Measurements from ENCODE around the gene CAMK2G.

GRCh38 chr10:73862011-73862410 lies 12.3 kb downstream of the CAMK2G start:
- TF ChIP-seq, protein P1, sequence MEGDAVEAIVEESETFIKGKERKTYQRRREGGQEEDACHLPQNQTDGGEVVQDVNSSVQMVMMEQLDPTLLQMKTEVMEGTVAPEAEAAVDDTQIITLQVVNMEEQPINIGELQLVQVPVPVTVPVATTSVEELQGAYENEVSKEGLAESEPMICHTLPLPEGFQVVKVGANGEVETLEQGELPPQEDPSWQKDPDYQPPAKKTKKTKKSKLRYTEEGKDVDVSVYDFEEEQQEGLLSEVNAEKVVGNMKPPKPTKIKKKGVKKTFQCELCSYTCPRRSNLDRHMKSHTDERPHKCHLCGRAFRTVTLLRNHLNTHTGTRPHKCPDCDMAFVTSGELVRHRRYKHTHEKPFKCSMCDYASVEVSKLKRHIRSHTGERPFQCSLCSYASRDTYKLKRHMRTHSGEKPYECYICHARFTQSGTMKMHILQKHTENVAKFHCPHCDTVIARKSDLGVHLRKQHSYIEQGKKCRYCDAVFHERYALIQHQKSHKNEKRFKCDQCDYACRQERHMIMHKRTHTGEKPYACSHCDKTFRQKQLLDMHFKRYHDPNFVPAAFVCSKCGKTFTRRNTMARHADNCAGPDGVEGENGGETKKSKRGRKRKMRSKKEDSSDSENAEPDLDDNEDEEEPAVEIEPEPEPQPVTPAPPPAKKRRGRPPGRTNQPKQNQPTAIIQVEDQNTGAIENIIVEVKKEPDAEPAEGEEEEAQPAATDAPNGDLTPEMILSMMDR (IDR thresholded peaks at IDR 0.05), result no peak
- TF ChIP-seq EZH2 (IDR thresholded peaks at IDR 0.05), result no peak
- no peak for TF ChIP-seq EZH2phosphoT487 (IDR thresholded peaks at IDR 0.05)

Measured in neural progenitor cell (in vitro differentiated cells).